Spleen (tissue), 11 donors: Measurements from ENCODE around the gene MEF2C. TPM values are rescaled to one million over a fixed set of nuclear protein-coding genes. Genes with fewer than 3 reads are reported as not detected.
A peak's percentile ranks its signal among the peaks of the same experiment; 100 is the strongest.

Experiments
- DNase-seq: peaks from one replicate; pipeline ENCODE4 v3.0.0-alpha.2; 2020
- H3K27ac ChIP-seq, 8 donors: fragments of 200-600 bp; sonication (generic) in 7 of 8; 1 replicate in 4 of 8; 2 replicates in 4 of 8; pipeline versions ENCODE4 v1.5.0 to v1.8.0; 2016 to 2021; ENCODE audit warnings: inconsistent platforms in 4 of 8, mild to moderate bottlenecking in 4 of 8, moderate library complexity in 1 of 8
- H3K27me3 ChIP-seq, 7 donors: fragments of 200-600 bp; sonication (generic) in 6 of 7; replicated peaks in 1 of 7; 1 replicate in 4 of 7; 2 replicates in 3 of 7; pipeline versions ENCODE4 v1.5.0 to v1.8.0; 2016 to 2021; ENCODE audit warnings: inconsistent platforms in 3 of 7, mild to moderate bottlenecking in 1 of 7
- H3K36me3 ChIP-seq, 6 donors: fragments of 200-600 bp; sonication (generic) in 5 of 6; 1 replicate in 4 of 6; 2 replicates in 2 of 6; pipeline versions ENCODE4 v1.5.0 to v1.8.0; 2016 to 2021; ENCODE audit warnings: inconsistent platforms in 2 of 6
- H3K4me1 ChIP-seq, 6 donors: fragments of 200-600 bp; sonication (generic) in 5 of 6; 1 replicate in 3 of 6; 2 replicates in 3 of 6; pipeline versions ENCODE4 v1.5.0 to v1.8.0; 2016 to 2021; ENCODE audit warnings: inconsistent platforms in 3 of 6
- H3K4me3 ChIP-seq, 8 donors: fragments of 200-600 bp; sonication (generic) in 7 of 8; 1 replicate in 4 of 8; 2 replicates in 4 of 8; pipeline versions ENCODE4 v1.5.0 to v1.8.0; 2016 to 2021; ENCODE audit warnings: inconsistent platforms in 4 of 8, mild to moderate bottlenecking in 4 of 8, moderate library complexity in 2 of 8
- H3K9me3 ChIP-seq, 8 donors: fragments of 200-600 bp; sonication (generic) in 7 of 8; 1 replicate in 4 of 8; 2 replicates in 4 of 8; pipeline versions ENCODE4 v1.5.0 to v1.8.0; 2016 to 2021; ENCODE audit warnings: inconsistent platforms in 4 of 8
- CTCF ChIP-seq, 11 experiments: fragments of 200-600 bp in 7 of 11; fragments of 450-650 bp in 4 of 11; sonication (generic) in 4 of 11; IDR thresholded peaks in 8 of 11; conservative IDR thresholded peaks in 3 of 11; 1 replicate in 7 of 11; 2 replicates in 4 of 11; pipeline versions ENCODE4 v1.4.0 to v1.8.0; 2016 to 2021; ENCODE audit warnings: antibody characterized with exemption in 11 of 11, inconsistent platforms in 4 of 11, mild to moderate bottlenecking in 1 of 11
- POLR2A ChIP-seq, 3 donors: fragments of 450-650 bp; IDR thresholded peaks; one replicate each; pipeline ENCODE4 v1.5.1; 2017; ENCODE audit warnings: antibody characterized with exemption in 3 of 3, mild to moderate bottlenecking in 1 of 3
- POLR2AphosphoS5 ChIP-seq, 3 donors: sonication (generic); formaldehyde crosslinking; IDR thresholded peaks; one replicate each; pipeline ENCODE4 v1.5.1; 2017; ENCODE audit warnings: antibody characterized with exemption in 3 of 3
- WGBS, 5 donors: extraction: QIAGEN DNeasy Blood & Tissue Kit in 3 of 5; methylation state at CpG; one replicate each; pipeline versions ENCODE4 v1.1.5 to v1.1.7; 2013 to 2018; 5-methylcytosine and 5-hydroxymethylcytosine counted together
- intact Hi-C: fragments of 100-400 bp; cut with DNase I; formaldehyde crosslinking; loops from one replicate; pipeline ENCODE4 v1.15.0; 2023; ENCODE audit warnings: low total_unique reads
- polyA plus RNA-seq, 3 donors: library from polyadenylated mRNA; stranded (reverse); fragments of 200-250 nt; gene quantifications; one replicate each; pipeline ENCODE4 v1.2.1, GENCODE V29; 2013
- total RNA-seq, 7 donors: library from RNA; depleted of rRNA in 3 of 7; stranded (reverse); fragments of >200 nt in 3 of 7; fragmentation: NEBNext Ultra II Directional in 4 of 7; extraction: Animal tissue kit (Norgen Biotek cat#: 25700) in 4 of 7; gene quantifications; one replicate each; pipeline versions ENCODE4 v1.1.0 to v1.2.1, GENCODE V29; 2016 to 2021
- donor health status: healthy with polysubstance abuse.
- donor health status: DM: no; HTN: no; CAD: no; lungs with moderate emphysema.
- donor health status: DM: no; HTN: no; CAD: no.
- donor health status: Bipolar disorder and iron deficiency.
- donor health status: healthy.
- donor health status: DM: no; HTN: no; CAD: no.
- donor health status: DM: yes; HTN: yes; CAD: no.

Gene MEF2C
- total and polyA plus RNA-seq, 10 donors, result 19.3 to 153 (median 120) TPM

GRCh38 chr5:88691945-88692868, 190.8 kb downstream of the MEF2C start:
- H3K4me1 ChIP-seq, result peaks cover 10 to 43% (median 38%) of the 10 kb centered on the region in 6 donors
- DNase-seq, result peak; percentile 62
- peak overlapping the region in 1 of 8 donors; percentile 41 for H3K4me3 ChIP-seq
- H3K27me3 ChIP-seq, result peaks cover 24 to 100% (median 98%) of the 10 kb centered on the region in 7 donors
- no peaks in the 10 kb centered on the region for H3K36me3 ChIP-seq
- peaks cover 0 to 8% (median 0%) of the 10 kb centered on the region in 8 donors for H3K9me3 ChIP-seq
- intact Hi-C loops, result loop anchor here (2.0 kb wide), 1 partner anchor 911 kb away; no protein-coding TSS in a partner anchor
- no peak overlapping the region for H3K27ac ChIP-seq
- no peak for TF ChIP-seq POLR2AphosphoS5 (IDR thresholded peaks at IDR 0.05)
- TF ChIP-seq CTCF (IDR thresholded peaks at IDR 0.05 in 8 of 11, conservative IDR thresholded peaks at IDR 0.05 in 3 of 11), result no peak
- no peak for TF ChIP-seq POLR2A (IDR thresholded peaks at IDR 0.05)
- WGBS, 5 donors, result 4 to 7% (median 6%) methylated on average over 45 to 52 of the region's 52 CpGs

GRCh38 chr5:88691230-88691582, 191.8 kb downstream of the MEF2C start:
- peaks cover 0 to 13% (median 0%) of the 10 kb centered on the region in 8 donors for H3K9me3 ChIP-seq
- peaks cover 10 to 43% (median 38%) of the 10 kb centered on the region in 6 donors for H3K4me1 ChIP-seq
- TF ChIP-seq CTCF (IDR thresholded peaks at IDR 0.05 in 8 of 11, conservative IDR thresholded peaks at IDR 0.05 in 3 of 11) (peak in 6 of 11 experiments; percentile 19 to 51 (median 32)), POLR2A (IDR thresholded peaks at IDR 0.05) (no peak)
- H3K27ac ChIP-seq, result no peak overlapping the region
- intact Hi-C loops, result loop anchor here (2.0 kb wide), 1 partner anchor 910 kb away; no protein-coding TSS in a partner anchor
- H3K27me3 ChIP-seq, result peaks cover 24 to 100% (median 100%) of the 10 kb centered on the region in 7 donors
- no peak for DNase-seq
- peak overlapping the region in 4 of 8 donors; percentile 5 to 54 (median 18) for H3K4me3 ChIP-seq
- H3K36me3 ChIP-seq, result no peaks in the 10 kb centered on the region
- WGBS, 5 donors, result 5 to 7% (median 5%) methylated on average over 11 of the region's 11 CpGs

GRCh38 chr5:88690409-88691229, 192.4 kb downstream of the MEF2C start:
- WGBS, 5 donors, result 4 to 6% (median 5%) methylated on average over 47 of the region's 47 CpGs
- no peak overlapping the region for H3K27ac ChIP-seq
- no peak for TF ChIP-seq POLR2A (IDR thresholded peaks at IDR 0.05)
- TF ChIP-seq CTCF (IDR thresholded peaks at IDR 0.05 in 8 of 11, conservative IDR thresholded peaks at IDR 0.05 in 3 of 11), result peak; percentile 60 to 92 (median 87)
- TF ChIP-seq POLR2AphosphoS5 (IDR thresholded peaks at IDR 0.05), result peak in 2 of 3 donors; percentile 23 to 48
- no peaks in the 10 kb centered on the region for H3K36me3 ChIP-seq
- peak overlapping the region in 6 of 8 donors; percentile 5 to 54 (median 14) for H3K4me3 ChIP-seq
- intact Hi-C loops, result loop anchor here (2.0 kb wide), 1 partner anchor 910 kb away; no protein-coding TSS in a partner anchor
- H3K4me1 ChIP-seq, result peaks cover 10 to 43% (median 38%) of the 10 kb centered on the region in 6 donors
- peaks cover 24 to 100% (median 100%) of the 10 kb centered on the region in 7 donors for H3K27me3 ChIP-seq
- peaks cover 0 to 15% (median 0%) of the 10 kb centered on the region in 8 donors for H3K9me3 ChIP-seq
- DNase-seq, result peak; percentile 92
